HEK293T (cell line): ENCODE results near the gene STAC2.
A peak's percentile ranks its signal among the peaks of the same experiment; 100 is the strongest.

ENCODE experiments used
- CTCF ChIA-PET: fragments of 350-600 bp; formaldehyde crosslinking; extraction: SDS; loops from one replicate; lab custom pipeline; 2021; ENCODE audit warnings: antibody characterized with exemption, inconsistent platforms; lab: Yijun Ruan, JAX
- POLR2A ChIA-PET: fragments of 350-600 bp; formaldehyde crosslinking; extraction: SDS; loops from one replicate; lab custom pipeline; 2020; ENCODE audit warnings: antibody characterized with exemption, inconsistent platforms; lab: Yijun Ruan, JAX
- DNase-seq: peaks from one replicate; pipeline ENCODE4 v3.0.0; 2012; ENCODE audit warnings: mixed read lengths; ENCODE audit errors: extremely low spot score
- ARNT ChIP-seq: fragments of 450-650 bp; IDR thresholded peaks from 2 replicates; pipeline ENCODE4 v1.6.1; 2017; ENCODE audit warnings: mild to moderate bottlenecking
- BHLHE40 ChIP-seq: fragments of 450-650 bp; IDR thresholded peaks from 2 replicates; pipeline ENCODE4 v1.6.1; 2016; ENCODE audit warnings: mild to moderate bottlenecking, moderate library complexity, borderline replicate concordance
- CTBP1 ChIP-seq: fragments of 450-650 bp; IDR thresholded peaks from 2 replicates; pipeline ENCODE4 v1.6.1; 2016; ENCODE audit warnings: borderline replicate concordance
- ELF4 ChIP-seq: fragments of 450-650 bp; IDR thresholded peaks from 2 replicates; pipeline ENCODE4 v1.6.1; 2017; ENCODE audit warnings: antibody characterized with exemption
- FOXA1 ChIP-seq: fragments of 450-650 bp; IDR thresholded peaks from 2 replicates; pipeline ENCODE4 v1.6.1; 2016; ENCODE audit warnings: mild to moderate bottlenecking
- FOXK2 ChIP-seq: fragments of 450-650 bp; IDR thresholded peaks from 2 replicates; pipeline ENCODE4 v1.6.1; 2016; ENCODE audit warnings: mild to moderate bottlenecking
- FOXM1 ChIP-seq: fragments of 450-650 bp; IDR thresholded peaks from 2 replicates; pipeline ENCODE4 v1.6.1; 2017; ENCODE audit warnings: mild to moderate bottlenecking, borderline replicate concordance
- HDGF ChIP-seq: fragments of 450-650 bp; IDR thresholded peaks from 2 replicates; pipeline ENCODE4 v1.6.1; 2017; ENCODE audit warnings: antibody characterized with exemption, borderline replicate concordance
- L3MBTL2 ChIP-seq: fragments of 450-650 bp; conservative IDR thresholded peaks from 2 replicates; pipeline ENCODE4 v1.6.1; 2016; ENCODE audit warnings: mild to moderate bottlenecking
- LEF1 ChIP-seq: fragments of 450-650 bp; IDR thresholded peaks from 2 replicates; pipeline ENCODE4 v1.6.1; 2017; ENCODE audit warnings: mild to moderate bottlenecking, borderline replicate concordance
- NFRKB ChIP-seq: fragments of 450-650 bp; IDR thresholded peaks from 2 replicates; pipeline ENCODE4 v1.6.1; 2016; ENCODE audit warnings: mild to moderate bottlenecking, moderate library complexity
- PKNOX1 ChIP-seq: fragments of 450-650 bp; IDR thresholded peaks from 2 replicates; pipeline ENCODE4 v1.6.1; 2016
- SP1 ChIP-seq: fragments of 450-650 bp; IDR thresholded peaks from 2 replicates; pipeline ENCODE4 v1.6.1; 2017
- SUZ12 ChIP-seq: fragments of 450-650 bp; IDR thresholded peaks from 2 replicates; pipeline ENCODE4 v1.6.1; 2016; ENCODE audit warnings: mild to moderate bottlenecking
- TARDBP ChIP-seq: fragments of 450-650 bp; IDR thresholded peaks from 2 replicates; pipeline ENCODE4 v1.6.1; 2016
- ZNF384 ChIP-seq: fragments of 450-650 bp; IDR thresholded peaks from 2 replicates; pipeline ENCODE4 v1.6.1; 2016

The STAC2 gene

GRCh38 chr17:39200070-39200879 is 25.5 kb downstream of the STAC2 start, which contains the start of gene RPL19:
Gene RPL19 (plus strand): TSS chr17:39200283. CDS start chr17:39200345, 62 bp downstream.
- CTCF ChIA-PET: interaction anchor here (0.5 to 1.7 kb wide), 8 partner anchors 8 to 143 kb away, joined by 3 to 7 read pairs (median 4); no protein-coding TSS in a partner anchor
- peak; percentile 71 for DNase-seq

GRCh38 chr17:39199820-39200069 is 26.0 kb downstream of the STAC2 start:
- ChIA-PET POLR2A (interaction anchor here (0.6 to 3.0 kb wide), 54 partner anchors 9 to 500 kb away, joined by 3 to 36 read pairs (median 6); partner anchors contain the start of genes ARL5C, CDK12, ERBB2 and FBXL20), CTCF (interaction anchor here (0.5 to 1.7 kb wide), 8 partner anchors 9 to 142 kb away, joined by 3 to 7 read pairs (median 4); no protein-coding TSS in a partner anchor)
- peak; percentile 94 for TF ChIP-seq ELF4
- TF ChIP-seq LEF1: no peak
- TF ChIP-seq L3MBTL2: peak; percentile 52; the same call in 1 of the 2 replicates
- TF ChIP-seq FOXM1: no peak
- TF ChIP-seq CTBP1: no peak
- peak; percentile 84 for DNase-seq

More at GRCh38 chr17:39200070-39200879, 25.5 kb downstream of the STAC2 start, which contains the start of gene RPL19:
- TF ChIP-seq L3MBTL2: 0 out of 2 replicates have a peak, but pooled peaks have one; percentile 19
- TF ChIP-seq SUZ12: no peak
- no peak for TF ChIP-seq SP1
- peak; percentile 91 for TF ChIP-seq BHLHE40
- no peak for TF ChIP-seq TARDBP
- peak; percentile 54 for TF ChIP-seq ELF4
- POLR2A ChIA-PET: interaction anchor here (0.6 to 3.0 kb wide), 53 partner anchors 9 to 500 kb away, joined by 3 to 36 read pairs (median 6); partner anchors contain the start of genes ARL5C, CDK12, ERBB2 and FBXL20

- ChIA-PET CTCF (interaction anchor here (0.6 to 0.7 kb wide), 4 partner anchors 25 to 215 kb away, joined by 3 to 7 read pairs (median 4); no protein-coding TSS in a partner anchor), POLR2A (interaction anchor here (3.0 kb wide), 1 partner anchor 42 kb away, joined by 32 read pairs; no protein-coding TSS in a partner anchor)
- TF ChIP-seq ARNT: no peak
- no peak for TF ChIP-seq CTBP1
- TF ChIP-seq SP1: no peak
- TF ChIP-seq NFRKB: no peak
- DNase-seq: no peak
These were observed 27.6 kb downstream of the STAC2 start for GRCh38 chr17:39198186-39198566.

- TF ChIP-seq SP1 (no peak), L3MBTL2 (peak; percentile 61)
- POLR2A ChIA-PET: interaction anchor here (1.0 to 3.0 kb wide), 2 partner anchors 43 to 44 kb away, joined by 4 to 32 read pairs; no protein-coding TSS in a partner anchor
- CTCF ChIA-PET: interaction anchor here (0.7 kb wide), 1 partner anchor 39 kb away, joined by 3 read pairs; no protein-coding TSS in a partner anchor
- DNase-seq: peak; percentile 69
These were observed 28.2 kb downstream of the STAC2 start, which contains the start of gene CACNB1 for GRCh38 chr17:39197380-39198185. Gene CACNB1 (minus strand): TSS chr17:39197669. CDS start chr17:39197495, 174 bp downstream.

- DNase-seq: no peak
- ChIA-PET CTCF (interaction anchor here (1.2 to 2.7 kb wide), 2 partner anchors 32 to 48 kb away, joined by 5 to 10 read pairs; no protein-coding TSS in a partner anchor), POLR2A (interaction anchor here (1.0 kb wide), 1 partner anchor 44 kb away, joined by 4 read pairs; no protein-coding TSS in a partner anchor)
- TF ChIP-seq PKNOX1 (no peak), L3MBTL2 (no peak), BHLHE40 (no peak), FOXM1 (no peak), ZNF384 (no peak), ELF4 (no peak), CTBP1 (no peak), TARDBP (no peak), SP1 (no peak), NFRKB (no peak), LEF1 (no peak), SUZ12 (no peak), HDGF (no peak), FOXK2 (no peak), FOXA1 (no peak), ARNT (no peak)
These were observed 28.9 kb downstream of the STAC2 start for GRCh38 chr17:39196808-39197291.

GRCh38 chr17:39196241-39196807 is 29.4 kb downstream of the STAC2 start:
- POLR2A ChIA-PET: interaction anchor here (2.1 kb wide), 1 partner anchor 8 kb away, joined by 11 read pairs; no protein-coding TSS in a partner anchor
- CTCF ChIA-PET: interaction anchor here (0.5 to 2.7 kb wide), 6 partner anchors 21 to 213 kb away, joined by 3 to 13 read pairs (median 8); no protein-coding TSS in a partner anchor
- no peak for TF ChIP-seq ZNF384
- TF ChIP-seq ELF4: no peak
- no peak for TF ChIP-seq CTBP1
- no peak for TF ChIP-seq ARNT
- TF ChIP-seq FOXM1: no peak
- no peak for TF ChIP-seq PKNOX1
- TF ChIP-seq NFRKB: no peak
- no peak for TF ChIP-seq BHLHE40
- no peak for TF ChIP-seq FOXA1
- no peak for TF ChIP-seq SP1
- TF ChIP-seq HDGF: no peak
- TF ChIP-seq TARDBP: no peak
- no peak for TF ChIP-seq L3MBTL2
- no peak for TF ChIP-seq LEF1
- TF ChIP-seq SUZ12: no peak
- TF ChIP-seq FOXK2: no peak
- DNase-seq: no peak
